HepG2 (cell line): ENCODE results near the gene CLDN9. TPM values are rescaled to one million over a fixed set of nuclear protein-coding genes. Genes with fewer than 3 reads are reported as not detected.

Source experiments
- CC2D1A ChIP-seq: sonication (generic); formaldehyde crosslinking; IDR thresholded peaks from 2 replicates; pipeline ENCODE4 v1.8.1; 2023; ENCODE audit warnings: mild to moderate bottlenecking, missing genetic modification reagents
- GPBP1L1 ChIP-seq: sonication (generic); formaldehyde crosslinking; IDR thresholded peaks from 2 replicates; pipeline ENCODE4 v1.5.0; 2020; ENCODE audit warnings: mild to moderate bottlenecking, missing genetic modification reagents
- HNF4A ChIP-seq: sonication (generic); formaldehyde crosslinking; IDR thresholded peaks from 2 replicates; pipeline ENCODE4 v1.4.0; 2020; ENCODE audit warnings: missing genetic modification reagents
- HOXA3 ChIP-seq: sonication (generic); formaldehyde crosslinking; IDR thresholded peaks from 2 replicates; pipeline ENCODE4 v1.5.0; 2020; ENCODE audit warnings: missing genetic modification reagents
- KIAA2018 ChIP-seq: sonication (generic); formaldehyde crosslinking; IDR thresholded peaks from 2 replicates; pipeline ENCODE4 v1.5.0; 2020; ENCODE audit warnings: mild to moderate bottlenecking, missing genetic modification reagents, borderline replicate concordance
- RAD51 ChIP-seq: fragments of 450-650 bp; IDR thresholded peaks from 2 replicates; pipeline ENCODE4 v1.6.1; 2016; ENCODE audit warnings: borderline replicate concordance
- RBFOX2 ChIP-seq: fragments of 200-400 bp; formaldehyde crosslinking; IDR thresholded peaks from 2 replicates; pipeline ENCODE4 v1.6.1; 2017; ENCODE audit warnings: low read depth, mild to moderate bottlenecking, low read length
- SNAPC4 ChIP-seq: sonication (generic); formaldehyde crosslinking; IDR thresholded peaks from 2 replicates; pipeline ENCODE4 v1.4.0; 2020; ENCODE audit warnings: mild to moderate bottlenecking, missing genetic modification reagents
- STAG1 ChIP-seq: sonication (generic); formaldehyde crosslinking; IDR thresholded peaks from 2 replicates; pipeline ENCODE4 v1.4.0; 2020; ENCODE audit warnings: missing genetic modification reagents
- THAP8 ChIP-seq: sonication (generic); formaldehyde crosslinking; IDR thresholded peaks from 2 replicates; pipeline ENCODE4 v1.5.1; 2020; ENCODE audit warnings: missing genetic modification reagents, mild to moderate bottlenecking, borderline replicate concordance
- ZFP82 ChIP-seq: sonication (generic); formaldehyde crosslinking; IDR thresholded peaks from 2 replicates; pipeline ENCODE4 v1.5.1; 2020; ENCODE audit warnings: mild to moderate bottlenecking, missing genetic modification reagents, borderline replicate concordance
- ZNF781 ChIP-seq: sonication (generic); formaldehyde crosslinking; IDR thresholded peaks from 2 replicates; pipeline ENCODE4 v1.5.1; 2020; ENCODE audit warnings: borderline replicate concordance, mild to moderate bottlenecking, missing genetic modification reagents; ENCODE audit errors: not compliant biosample characterization
- ZSCAN20 ChIP-seq: sonication (generic); formaldehyde crosslinking; IDR thresholded peaks from 2 replicates; pipeline ENCODE4 v1.4.0; 2020; ENCODE audit warnings: missing genetic modification reagents, mild to moderate bottlenecking, borderline replicate concordance
- polyA plus RNA-seq, 8 experiments: library from polyadenylated mRNA; depleted of rRNA in 3 of 8; stranded (reverse) in 7 of 8; unstranded in 1 of 8; fragments of >200 nt; fragmentation: Illumina TruSeq in 4 of 8; extraction: Trizol in 4 of 8; gene quantifications; 2 replicates each; pipeline versions ENCODE4 v1.2.1 to v1.2.3, GENCODE V29; 2011 to 2016; ENCODE audit warnings: low read depth in 4 of 8, missing spikeins in 1 of 8, mixed read lengths in 1 of 8; ENCODE audit not compliant: insufficient read depth in 1 of 8
- total RNA-seq, 5 experiments: library from RNA; depleted of rRNA; stranded (reverse); fragments of >200 nt; fragmentation: Illumina TruSeq; extraction: Trizol; gene quantifications; 2 replicates each; pipeline ENCODE4 v1.2.3, GENCODE V29; 2016; ENCODE audit warnings: low read depth in 1 of 5

The CLDN9 gene
- total and polyA plus RNA-seq, 2 of the 13 experiments (the other 11 are each of a cell fraction or from before 2014, with no cell fraction given), result 0.15 to 0.26 TPM

GRCh38 chr16:3020604-3021448, 8.1 kb downstream of the CLDN9 start (continued):
- no peak for TF ChIP-seq SNAPC4
- no peak for TF ChIP-seq ZNF781
- no peak for TF ChIP-seq RAD51
- TF ChIP-seq THAP8 (CRISPR knock-in tag), result no peak
- peak; percentile 91 for TF ChIP-seq RBFOX2
- no peak for TF ChIP-seq CC2D1A (CRISPR knock-in tag)
- no peak for TF ChIP-seq ZSCAN20 (CRISPR knock-in tag)
- TF ChIP-seq HNF4A (CRISPR knock-in tag), result 0 out of 2 replicates have a peak, but pooled peaks have one; percentile 12
- no peak for TF ChIP-seq STAG1 (CRISPR knock-in tag)
- no peak for TF ChIP-seq GPBP1L1 (CRISPR knock-in tag)
- TF ChIP-seq KIAA2018 (CRISPR knock-in tag), result no peak
- TF ChIP-seq ZFP82, result no peak
- TF ChIP-seq HOXA3 (CRISPR knock-in tag), result peak; percentile 65; the same call in 1 of the 2 replicates
